Astrocyte of the cerebellum (primary cell): Measurements from ENCODE around the gene UGGT2.

Source experiments
- DNase-seq: peaks from one replicate; pipeline ENCODE4 v3.0.0-alpha.2; 2011; ENCODE audit warnings: low read depth
- H3K4me3 ChIP-seq: 2 replicates; pipeline ENCODE4 v1.5.1; 2011; ENCODE audit warnings: mild to moderate bottlenecking, low read depth, low read length, moderate library complexity
- in situ Hi-C: cut with HindIII; loops from 2 replicates; pipeline ENCODE4 v1.10.0; 2017; ENCODE audit warnings: low sequenced_read_pairs
- TF ChIP-seq, protein P1 (sequence below): IDR thresholded peaks from 2 replicates; pipeline ENCODE4 v1.5.1; 2012; ENCODE audit warnings: low read length, low read depth, moderate library complexity, mild to moderate bottlenecking; ENCODE audit errors: missing control alignments

The UGGT2 gene

DNA sequence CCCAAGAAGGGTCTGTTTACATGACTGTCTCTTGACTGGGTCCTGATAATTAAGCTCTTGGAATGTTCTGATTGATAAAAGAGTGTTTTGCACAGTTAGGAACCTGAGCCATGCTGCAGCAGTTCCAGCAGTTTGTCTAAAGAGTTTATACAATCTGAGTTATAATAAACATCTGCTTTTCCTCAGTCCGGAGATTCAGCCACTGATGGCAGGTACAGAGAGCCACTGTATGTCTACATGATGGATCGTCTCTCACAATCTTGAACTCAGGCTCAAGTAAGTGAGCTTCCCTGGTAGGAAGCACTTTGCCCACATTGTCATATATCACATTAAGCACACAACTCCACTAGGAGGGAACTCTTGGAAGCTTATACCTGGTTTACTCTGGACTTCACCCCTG lies 84.3 kb downstream of the UGGT2 start:
- TF ChIP-seq, protein P1, sequence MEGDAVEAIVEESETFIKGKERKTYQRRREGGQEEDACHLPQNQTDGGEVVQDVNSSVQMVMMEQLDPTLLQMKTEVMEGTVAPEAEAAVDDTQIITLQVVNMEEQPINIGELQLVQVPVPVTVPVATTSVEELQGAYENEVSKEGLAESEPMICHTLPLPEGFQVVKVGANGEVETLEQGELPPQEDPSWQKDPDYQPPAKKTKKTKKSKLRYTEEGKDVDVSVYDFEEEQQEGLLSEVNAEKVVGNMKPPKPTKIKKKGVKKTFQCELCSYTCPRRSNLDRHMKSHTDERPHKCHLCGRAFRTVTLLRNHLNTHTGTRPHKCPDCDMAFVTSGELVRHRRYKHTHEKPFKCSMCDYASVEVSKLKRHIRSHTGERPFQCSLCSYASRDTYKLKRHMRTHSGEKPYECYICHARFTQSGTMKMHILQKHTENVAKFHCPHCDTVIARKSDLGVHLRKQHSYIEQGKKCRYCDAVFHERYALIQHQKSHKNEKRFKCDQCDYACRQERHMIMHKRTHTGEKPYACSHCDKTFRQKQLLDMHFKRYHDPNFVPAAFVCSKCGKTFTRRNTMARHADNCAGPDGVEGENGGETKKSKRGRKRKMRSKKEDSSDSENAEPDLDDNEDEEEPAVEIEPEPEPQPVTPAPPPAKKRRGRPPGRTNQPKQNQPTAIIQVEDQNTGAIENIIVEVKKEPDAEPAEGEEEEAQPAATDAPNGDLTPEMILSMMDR, result no peak
- no peak overlapping the region for H3K4me3 ChIP-seq
- no peak for DNase-seq
- in situ Hi-C loops, result no loop called here

DNA sequence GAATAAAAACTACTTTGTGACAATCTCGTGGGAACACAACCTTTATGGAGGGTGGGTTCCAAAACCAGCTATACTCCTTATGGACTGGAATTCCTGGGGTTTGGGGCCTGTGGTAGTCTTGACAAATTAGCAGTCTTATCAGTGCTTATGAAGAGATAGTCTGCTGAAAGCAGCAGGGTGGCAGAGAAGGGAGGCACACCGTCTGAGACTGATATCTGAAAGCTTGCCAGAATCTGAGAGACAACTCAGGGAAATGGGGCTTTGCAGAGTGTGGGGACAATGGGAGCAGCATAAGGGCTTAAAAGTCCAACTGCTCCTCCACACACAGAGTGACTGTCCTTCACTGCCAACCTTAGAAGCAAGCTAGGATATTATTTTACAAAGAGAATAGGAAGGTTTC lies 95.9 kb downstream of the UGGT2 start:
- in situ Hi-C loops, result no loop called here
- no peak overlapping the region for H3K4me3 ChIP-seq
- DNase-seq, result no peak
- TF ChIP-seq, protein P1, result no peak

DNA sequence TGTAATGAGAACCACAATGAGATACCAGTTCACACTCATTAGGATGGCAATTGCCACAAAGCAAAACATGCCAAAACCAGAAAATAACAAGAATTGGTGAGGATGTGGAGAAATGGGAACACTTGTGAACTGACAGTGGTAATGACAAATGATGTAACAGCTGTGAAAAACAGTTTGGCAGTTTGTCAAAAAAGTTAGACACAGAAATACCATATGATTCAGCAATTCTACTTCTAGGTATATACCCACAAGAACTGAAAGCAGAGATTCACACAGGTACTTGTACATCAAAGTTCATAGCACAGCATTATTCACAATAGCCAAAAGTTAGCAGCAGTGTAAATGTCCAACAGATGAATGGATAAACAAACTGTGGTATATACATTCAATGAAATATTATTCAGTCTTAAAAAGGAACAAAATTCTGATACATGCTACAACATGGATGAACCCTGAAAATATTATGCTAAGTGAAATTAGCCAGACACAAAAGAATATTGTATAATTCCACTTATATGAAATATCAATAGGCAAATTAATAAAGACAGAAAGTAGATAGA lies 96.5 kb downstream of the UGGT2 start:
- DNase-seq, result no peak
- in situ Hi-C loops, result no loop called here

DNA sequence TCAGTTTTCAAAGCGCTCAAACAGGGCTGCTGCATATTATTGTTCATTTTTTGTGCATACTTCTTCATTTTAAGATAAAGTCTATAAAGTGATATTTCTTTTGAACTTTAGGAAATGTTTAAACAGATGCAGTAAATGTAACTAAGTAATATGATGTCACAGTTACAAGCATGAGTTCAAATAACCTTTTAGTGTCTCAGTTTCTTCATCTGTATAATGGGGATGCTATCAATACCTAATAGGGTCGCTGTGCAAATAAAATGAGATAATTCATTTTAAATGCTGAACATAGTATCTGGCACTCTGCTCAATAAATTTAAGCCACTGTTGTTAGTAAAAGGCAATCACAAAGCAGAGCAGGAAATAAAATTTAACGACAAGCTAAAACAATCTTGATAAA lies 97.5 kb downstream of the UGGT2 start:
- no peak for DNase-seq
- H3K4me3 ChIP-seq, result no peak overlapping the region
- TF ChIP-seq, protein P1, result no peak
- in situ Hi-C loops, result no loop called here

More for the DNA sequence above, 96.5 kb downstream of the UGGT2 start:
- H3K4me3 ChIP-seq, result no peak overlapping the region
- TF ChIP-seq, protein P1, result no peak

DNA sequence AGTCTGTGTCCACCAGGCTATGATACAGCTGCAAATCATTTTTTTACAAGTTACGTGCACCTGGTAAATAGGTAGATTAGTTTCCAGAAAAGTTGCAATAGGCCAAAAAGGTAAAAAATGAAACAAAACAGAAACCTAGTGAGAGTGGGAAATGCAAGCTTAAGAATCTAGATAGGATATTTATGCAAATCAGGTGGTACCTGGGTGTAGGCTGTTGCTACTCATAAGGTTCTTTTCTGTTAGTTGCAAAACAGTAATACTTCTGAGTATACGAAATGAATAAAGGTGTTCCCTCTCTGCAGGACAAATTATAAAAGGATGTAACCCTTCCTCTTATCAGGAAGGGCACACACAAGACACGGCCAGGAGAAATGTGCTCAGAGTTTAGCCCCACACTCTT lies 97.9 kb downstream of the UGGT2 start:
- no peak overlapping the region for H3K4me3 ChIP-seq
- no peak for DNase-seq
- TF ChIP-seq, protein P1, result no peak
- in situ Hi-C loops, result no loop called here

DNA sequence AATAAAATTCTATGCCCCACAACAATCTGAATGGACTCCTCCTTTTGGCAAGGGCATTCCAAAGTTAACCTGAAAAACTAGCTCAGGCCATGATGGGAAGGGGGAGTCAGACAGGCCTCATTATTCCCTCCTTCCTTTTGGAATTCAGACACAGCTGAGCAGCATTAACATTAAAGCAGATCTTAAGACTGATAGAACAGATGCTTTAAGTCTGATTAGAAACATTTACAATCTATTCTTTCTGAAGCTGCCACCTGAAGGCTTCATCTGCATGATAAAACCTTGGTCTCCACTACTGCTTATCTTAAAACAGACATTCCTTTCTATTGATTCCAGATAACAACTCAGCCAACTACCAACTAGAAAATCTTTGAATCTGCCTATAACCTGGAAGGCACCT lies 98.9 kb downstream of the UGGT2 start:
- H3K4me3 ChIP-seq, result no peak overlapping the region
- no peak for DNase-seq
- TF ChIP-seq, protein P1, result no peak
- in situ Hi-C loops, result no loop called here
